ENCODE data around the gene ADD2. TPM values are rescaled to one million over a fixed set of nuclear protein-coding genes. Genes with fewer than 3 reads are reported as not detected.

The ADD2 gene
- total and polyA plus RNA-seq, 2 donors (not counting 1 experiment from before 2014, with no cell fraction given): 15.9 to 21.7 TPM

DNA sequence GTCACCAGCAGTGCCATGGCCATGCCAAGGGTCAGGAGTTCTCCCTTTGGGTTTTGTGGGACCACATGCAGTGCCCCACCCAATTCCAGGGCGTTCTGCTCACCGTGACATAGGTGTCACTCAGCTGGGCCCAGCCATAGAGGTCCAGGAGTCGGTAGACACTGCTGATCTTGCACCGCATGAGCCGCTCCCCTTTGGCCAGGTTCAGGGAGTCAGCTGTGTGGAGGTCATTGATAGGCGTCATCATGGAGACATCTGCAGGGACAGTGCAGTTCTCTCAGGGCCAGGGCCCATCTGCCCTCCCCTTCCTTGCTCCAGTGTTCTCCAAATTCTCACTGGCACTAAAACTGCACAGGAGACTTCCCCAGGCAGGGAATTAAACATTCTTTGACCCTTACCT lies 71.9 kb downstream of the ADD2 start:
- Histone ChIP-seq H3K4me2 (replicated peaks; ENCODE audit: low read depth, low read length, poor library complexity, severe bottlenecking) (no peak overlapping the region), H3K36me3 (replicated peaks in 1 of 2; ENCODE audit: control extremely low read depth in 1 of 2, control insufficient read depth in 1 of 2, extremely low read depth in 1 of 2, insufficient read depth in 2 of 2, low read length in 1 of 2) (peaks cover 0 to 42% of the 10 kb centered on the region in 2 experiments), H2AFZ (ENCODE audit: insufficient read depth, low read depth, low read length, poor library complexity, severe bottlenecking) (no peak overlapping the region), H3K9ac (ENCODE audit: low read length) (no peak overlapping the region), H3K27me3 (replicated peaks in 1 of 4; ENCODE audit: control extremely low read depth in 1 of 4, control insufficient read depth in 3 of 4, insufficient read depth in 4 of 4, low read length in 3 of 4) (no peaks in the 10 kb centered on the region), H3K79me2 (ENCODE audit: control insufficient read depth, insufficient read depth, low read length) (no peaks in the 10 kb centered on the region), H3K4me3 (ENCODE audit: control extremely low read depth in 1 of 5, extremely low read depth in 1 of 5, insufficient read depth in 1 of 5, low read depth in 2 of 5, low read length in 4 of 5) (no peak overlapping the region), H3K4me1 (ENCODE audit: control insufficient read depth in 2 of 2, insufficient read depth in 2 of 2, low read length in 2 of 2) (no peaks in the 10 kb centered on the region), H3K27ac (ENCODE audit: low read length in 2 of 2) (no peak overlapping the region), H3K9me3 (ENCODE audit: control extremely low read depth in 1 of 3, control insufficient read depth in 2 of 3, insufficient read depth in 1 of 3, low read length in 2 of 3) (no peaks in the 10 kb centered on the region), H4K20me1 (ENCODE audit: control insufficient read depth, insufficient read depth, low read length, poor library complexity, severe bottlenecking) (no peaks in the 10 kb centered on the region)
- Mint-ChIP-seq H3K4me1 (no peaks in the 10 kb centered on the region), H3K27me3 (peaks cover 3% of the 10 kb centered on the region), H3K4me3 (no peak overlapping the region), H3K9me3 (ENCODE audit: insufficient read depth) (no peaks in the 10 kb centered on the region), H3K27ac (no peak overlapping the region)
- ATAC-seq (ENCODE audit: low read depth) (no peak), DNase-seq (no peak)
- ChIA-PET CTCF (no interaction called here), POLR2A (no interaction called here)
- WGBS (ENCODE audit: insufficient coverage): 96% methylated on average over 6 of the region's 6 CpGs
- TF ChIP-seq EZH2 (IDR thresholded peaks at IDR 0.05; ENCODE audit: borderline replicate concordance, insufficient read depth, low read depth, low read length, poor library complexity, severe bottlenecking) (no peak), CTCF (IDR thresholded peaks at IDR 0.05) (no peak)
- intact Hi-C loops (cut with micrococcal nuclease): no loop called here

GRCh38 chr2:70692256-70692655 lies 75.7 kb downstream of the ADD2 start:
- WGBS (ENCODE audit: insufficient coverage): 94% methylated on average over 10 of the region's 17 CpGs
- H3K9me3 ChIP-seq (ENCODE audit: control extremely low read depth in 1 of 3, control insufficient read depth in 2 of 3, insufficient read depth in 1 of 3, low read length in 2 of 3): no peaks in the 10 kb centered on the region
- no peak overlapping the region for H2AFZ ChIP-seq (ENCODE audit: insufficient read depth, low read depth, low read length, poor library complexity, severe bottlenecking)
- Mint-ChIP-seq H3K4me3 (no peak overlapping the region), H3K4me1 (no peaks in the 10 kb centered on the region), H3K27me3 (no peaks in the 10 kb centered on the region), H3K9me3 (ENCODE audit: insufficient read depth) (no peaks in the 10 kb centered on the region), H3K27ac (no peak overlapping the region)
- no peak overlapping the region for H3K4me2 ChIP-seq (replicated peaks; ENCODE audit: low read depth, low read length, poor library complexity, severe bottlenecking)
- no peak overlapping the region for H3K9ac ChIP-seq (ENCODE audit: low read length)
- POLR2A ChIA-PET: no interaction called here
- H3K4me1 ChIP-seq (ENCODE audit: control insufficient read depth in 2 of 2, insufficient read depth in 2 of 2, low read length in 2 of 2): no peaks in the 10 kb centered on the region
- intact Hi-C loops (cut with micrococcal nuclease): no loop called here
- no peak for TF ChIP-seq EZH2 (IDR thresholded peaks at IDR 0.05; ENCODE audit: borderline replicate concordance, insufficient read depth, low read depth, low read length, poor library complexity, severe bottlenecking)
- no peak for TF ChIP-seq CTCF (IDR thresholded peaks at IDR 0.05)
- no peak overlapping the region for H3K4me3 ChIP-seq (ENCODE audit: control extremely low read depth in 1 of 5, extremely low read depth in 1 of 5, insufficient read depth in 1 of 5, low read depth in 2 of 5, low read length in 4 of 5)
- CTCF ChIA-PET: no interaction called here
- no peaks in the 10 kb centered on the region for H3K79me2 ChIP-seq (ENCODE audit: control insufficient read depth, insufficient read depth, low read length)
- peaks cover 0 to 64% of the 10 kb centered on the region in 2 experiments for H3K36me3 ChIP-seq (replicated peaks in 1 of 2; ENCODE audit: control extremely low read depth in 1 of 2, control insufficient read depth in 1 of 2, extremely low read depth in 1 of 2, insufficient read depth in 2 of 2, low read length in 1 of 2)
- H3K27ac ChIP-seq (ENCODE audit: low read length in 2 of 2): no peak overlapping the region
- no peak for ATAC-seq (ENCODE audit: low read depth)
- no peaks in the 10 kb centered on the region for H3K27me3 ChIP-seq (replicated peaks in 1 of 4; ENCODE audit: control extremely low read depth in 1 of 4, control insufficient read depth in 3 of 4, insufficient read depth in 4 of 4, low read length in 3 of 4)
- H4K20me1 ChIP-seq (ENCODE audit: control insufficient read depth, insufficient read depth, low read length, poor library complexity, severe bottlenecking): no peaks in the 10 kb centered on the region
- no peak for DNase-seq

Measured in B cell (primary cell).